ENCODE data around the gene AGAP5. TPM values are rescaled to one million over a fixed set of nuclear protein-coding genes. Genes with fewer than 3 reads are reported as not detected.
A peak's percentile ranks its signal among the peaks of the same experiment; 100 is the strongest.

Gene AGAP5
- total and polyA plus RNA-seq, 9 of the 15 experiments (the other 6 are each of a cell fraction or from before 2014, with no cell fraction given): 0.32 to 7.5 (median 5.3) TPM

GRCh38 chr10:73650537-73651331, 47.2 kb downstream of the AGAP5 start (continued):
- no peak for TF ChIP-seq CREB5 (CRISPR knock-in tag; IDR thresholded peaks at IDR 0.05)
- TF ChIP-seq ZNF592 (IDR thresholded peaks at IDR 0.05): peak; percentile 16; the same call in 1 of the 2 replicates
- TF ChIP-seq NCOA2 (IDR thresholded peaks at IDR 0.05; ENCODE audit: partially characterized antibody in 2 of 2): no peak
- peak; percentile 60; the same call in 1 of the 2 replicates for TF ChIP-seq MEF2A (IDR thresholded peaks at IDR 0.05; ENCODE audit: control insufficient read depth, low read depth, low read length)
- no peak for TF ChIP-seq BRCA1 (IDR thresholded peaks at IDR 0.05)
- no peak for TF ChIP-seq BRCA1 (CRISPR knock-in tag; IDR thresholded peaks at IDR 0.05)
- 0 out of 6 replicates have a peak, but pooled peaks of 1 of the 3 experiments have one; percentile 30 for TF ChIP-seq ZBTB11 (CRISPR knock-in tag; IDR thresholded peaks at IDR 0.05)
- peak; percentile 17; the same call in 1 of the 2 replicates for TF ChIP-seq TFE3 (CRISPR knock-in tag; IDR thresholded peaks at IDR 0.05)
- TF ChIP-seq FOXK2 (conservative IDR thresholded peaks at IDR 0.05 in 1 of 2, IDR thresholded peaks at IDR 0.05 in 1 of 2; ENCODE audit: low read depth in 2 of 2): no peak
